PC-9 (cell line): Measurements from ENCODE around the gene TEAD3. TPM values are rescaled to one million over a fixed set of nuclear protein-coding genes. Genes with fewer than 3 reads are reported as not detected.

Experiments
- BruUV-seq: library from RNA; stranded (reverse); fragments of 400-500 nt; replicated peaks from 2 replicates; lab custom pipeline; 2021; lab: Mats Ljungman, UMichigan
- CTCF ChIA-PET: fragments of 300-600 bp; sonication (Branson Sonifier 250); formaldehyde crosslinking; loops from one replicate; lab custom pipeline; 2022; ENCODE audit warnings: antibody characterized with exemption; lab: Charles Lee
- POLR2A ChIA-PET: fragments of 300-600 bp; sonication (Branson Sonifier 250); formaldehyde crosslinking; loops from one replicate; lab custom pipeline; 2022; ENCODE audit warnings: antibody characterized with exemption; ENCODE audit not compliant: unreplicated experiment; lab: Charles Lee
- DNase-seq, 2 experiments: peaks; one replicate each; pipeline versions ENCODE4 v3.0.0 to v3.0.0-alpha.2; 2015 to 2022; ENCODE audit warnings: mixed read lengths in 1 of 2
- H2AFZ ChIP-seq: fragments of 200-600 bp; sonication (generic); 2 replicates; pipeline ENCODE4 v1.8.1; 2017; ENCODE audit warnings: antibody characterized with exemption
- H3F3A ChIP-seq: fragments of 200-600 bp; sonication (generic); 2 replicates; pipeline ENCODE4 v1.8.1; 2017; ENCODE audit warnings: antibody characterized with exemption, mild to moderate bottlenecking, low read depth; ENCODE audit not compliant: insufficient read depth
- H3K27ac ChIP-seq: fragments of 200-600 bp; sonication (generic); 2 replicates; pipeline ENCODE4 v1.6.1; 2016; ENCODE audit warnings: mixed run types
- H3K27me3 ChIP-seq: fragments of 200-600 bp; sonication (generic); 2 replicates; pipeline ENCODE4 v1.6.1; 2016; ENCODE audit warnings: low read depth, mixed run types; ENCODE audit not compliant: insufficient read depth
- H3K36me3 ChIP-seq: fragments of 200-600 bp; sonication (generic); 2 replicates; pipeline ENCODE4 v1.6.1; 2016; ENCODE audit warnings: low read depth, mixed run types
- H3K4me1 ChIP-seq: fragments of 200-600 bp; sonication (generic); replicated peaks from 2 replicates; pipeline ENCODE4 v1.6.1; 2016; ENCODE audit warnings: mixed run types; ENCODE audit not compliant: insufficient read depth
- H3K4me2 ChIP-seq: fragments of 200-600 bp; sonication (generic); 2 replicates; pipeline ENCODE4 v1.6.1; 2017; ENCODE audit warnings: mixed run types
- H3K4me3 ChIP-seq: fragments of 200-600 bp; sonication (generic); 2 replicates; pipeline ENCODE4 v1.6.1; 2016; ENCODE audit warnings: mixed run types
- H3K79me2 ChIP-seq: fragments of 200-600 bp; sonication (generic); 2 replicates; pipeline ENCODE4 v1.6.1; 2017; ENCODE audit warnings: low read depth, mixed run types
- H3K9me2 ChIP-seq: fragments of 200-600 bp; sonication (generic); 2 replicates; pipeline ENCODE4 v1.8.1; 2017; ENCODE audit warnings: mild to moderate bottlenecking; ENCODE audit not compliant: insufficient read depth
- H3K9me3 ChIP-seq: fragments of 200-600 bp; sonication (generic); 2 replicates; pipeline ENCODE4 v1.8.1; 2016; ENCODE audit warnings: low read depth; ENCODE audit not compliant: insufficient read depth
- H4K20me1 ChIP-seq: fragments of 200-600 bp; sonication (generic); 2 replicates; pipeline ENCODE4 v1.8.1; 2017; ENCODE audit not compliant: insufficient read depth
- CTCF ChIP-seq: fragments of 200-600 bp; sonication (generic); conservative IDR thresholded peaks from 2 replicates; pipeline ENCODE4 v1.6.1; 2017; ENCODE audit warnings: mixed run types, antibody characterized with exemption, mild to moderate bottlenecking, moderate library complexity
- EZH2 ChIP-seq: fragments of 200-600 bp; sonication (generic); IDR thresholded peaks from 2 replicates; pipeline ENCODE4 v1.8.0; 2017; ENCODE audit warnings: antibody characterized with exemption, low read depth
- intact Hi-C: fragments of 100-400 bp; cut with micrococcal nuclease; formaldehyde crosslinking; loops from one replicate; pipeline ENCODE4 v1.10.0; 2022; ENCODE audit not compliant: unreplicated experiment
- total RNA-seq: library from RNA; stranded (reverse); gene quantifications from 2 replicates; pipeline ENCODE4 v1.2.3, GENCODE V29; 2021

The TEAD3 gene
- total RNA-seq, 1 experiment from 2014 or later = 40.1 TPM

- Histone ChIP-seq H3K9me2 (no peaks in the 10 kb centered on the region), H4K20me1 (no peaks in the 10 kb centered on the region), H3K9me3 (no peaks in the 10 kb centered on the region), H2AFZ (no peak overlapping the region), H3K27ac (no peak overlapping the region), H3K27me3 (no peaks in the 10 kb centered on the region), H3K4me1 (no peaks in the 10 kb centered on the region), H3F3A (no peaks in the 10 kb centered on the region), H3K79me2 (no peaks in the 10 kb centered on the region), H3K4me2 (no peak overlapping the region), H3K4me3 (no peak overlapping the region), H3K36me3 (no peaks in the 10 kb centered on the region)
- intact Hi-C loops = no loop called here
- CTCF ChIA-PET = no interaction called here
- BruUV-seq = no TSS peak
- TF ChIP-seq EZH2 (no peak), CTCF (no peak)
- no peak for DNase-seq
- POLR2A ChIA-PET = no interaction called here
These were observed 37.7 kb upstream of the TEAD3 start for GRCh38 chr6:35534407-35535170.

GRCh38 chr6:35533981-35534380, 37.1 kb upstream of the TEAD3 start:
- no peaks in the 10 kb centered on the region for H3K4me1 ChIP-seq
- BruUV-seq = no TSS peak
- no peaks in the 10 kb centered on the region for H3F3A ChIP-seq
- no peaks in the 10 kb centered on the region for H3K9me3 ChIP-seq
- DNase-seq = no peak
- H3K4me3 ChIP-seq = no peak overlapping the region
- ChIA-PET CTCF (no interaction called here), POLR2A (no interaction called here)
- H3K79me2 ChIP-seq = no peaks in the 10 kb centered on the region
- H3K27ac ChIP-seq = no peak overlapping the region
- no peak overlapping the region for H2AFZ ChIP-seq
- H3K9me2 ChIP-seq = no peaks in the 10 kb centered on the region
- no peaks in the 10 kb centered on the region for H3K36me3 ChIP-seq
- no peak overlapping the region for H3K4me2 ChIP-seq
- intact Hi-C loops = no loop called here
- H3K27me3 ChIP-seq = no peaks in the 10 kb centered on the region
- no peaks in the 10 kb centered on the region for H4K20me1 ChIP-seq
- TF ChIP-seq CTCF (no peak), EZH2 (no peak)

- Histone ChIP-seq H4K20me1 (no peaks in the 10 kb centered on the region), H2AFZ (no peak overlapping the region), H3F3A (no peaks in the 10 kb centered on the region), H3K79me2 (no peaks in the 10 kb centered on the region), H3K4me1 (no peaks in the 10 kb centered on the region), H3K9me3 (no peaks in the 10 kb centered on the region), H3K27ac (no peak overlapping the region), H3K9me2 (no peaks in the 10 kb centered on the region), H3K4me2 (no peak overlapping the region), H3K4me3 (no peak overlapping the region), H3K36me3 (no peaks in the 10 kb centered on the region), H3K27me3 (no peaks in the 10 kb centered on the region)
- CTCF ChIA-PET = no interaction called here
- TF ChIP-seq EZH2 = no peak
- no peak for TF ChIP-seq CTCF
- POLR2A ChIA-PET = no interaction called here
- intact Hi-C loops = no loop called here
- no peak for DNase-seq
- no TSS peak for BruUV-seq
These were observed 35.2 kb upstream of the TEAD3 start for GRCh38 chr6:35532126-35532525.
